Lower leg skin (tissue), 4 donors: ENCODE data around the gene CD2AP. TPM values are rescaled to one million over a fixed set of nuclear protein-coding genes. Genes with fewer than 3 reads are reported as not detected.

Experiments
- DNase-seq, 2 donors: peaks; one replicate each; pipeline ENCODE4 v3.0.0-alpha.2; 2019; ENCODE audit warnings: low spot score in 2 of 2
- H3K4me3 ChIP-seq: fragments of 200-600 bp; sonication (generic); 2 replicates; pipeline ENCODE4 v1.5.1; 2017; ENCODE audit warnings: mild to moderate bottlenecking, low read depth; ENCODE audit not compliant: poor library complexity, severe bottlenecking
- POLR2A ChIP-seq, 2 donors: fragments of 450-650 bp; IDR thresholded peaks; one replicate each; pipeline ENCODE4 v1.6.1; 2016 to 2017; ENCODE audit warnings: antibody characterized with exemption in 2 of 2, mild to moderate bottlenecking in 1 of 2, moderate library complexity in 1 of 2
- WGBS, 2 donors: methylation state at CpG; one replicate each; pipeline ENCODE4 v1.1.5; 2018; 5-methylcytosine and 5-hydroxymethylcytosine counted together
- intact Hi-C: fragments of 100-400 bp; cut with DNase I; formaldehyde crosslinking; loops from one replicate; pipeline ENCODE4 v1.15.0; 2023; ENCODE audit warnings: low total_unique reads
- total RNA-seq, 4 donors: library from RNA; depleted of rRNA; stranded (reverse); fragments of >200 nt; gene quantifications; one replicate each; pipeline ENCODE4 v1.1.0, GENCODE V29; 2016
- TF ChIP-seq, protein P1 (sequence below), 3 donors: fragments of 450-650 bp; IDR thresholded peaks; one replicate each; pipeline ENCODE4 v1.5.1; 2016; ENCODE audit warnings: antibody characterized with exemption in 3 of 3, mild to moderate bottlenecking in 3 of 3, moderate library complexity in 2 of 3

Gene CD2AP
- total RNA-seq, 4 donors from 2014 or later = 24.0 to 30.2 (median 26.4) TPM

DNA sequence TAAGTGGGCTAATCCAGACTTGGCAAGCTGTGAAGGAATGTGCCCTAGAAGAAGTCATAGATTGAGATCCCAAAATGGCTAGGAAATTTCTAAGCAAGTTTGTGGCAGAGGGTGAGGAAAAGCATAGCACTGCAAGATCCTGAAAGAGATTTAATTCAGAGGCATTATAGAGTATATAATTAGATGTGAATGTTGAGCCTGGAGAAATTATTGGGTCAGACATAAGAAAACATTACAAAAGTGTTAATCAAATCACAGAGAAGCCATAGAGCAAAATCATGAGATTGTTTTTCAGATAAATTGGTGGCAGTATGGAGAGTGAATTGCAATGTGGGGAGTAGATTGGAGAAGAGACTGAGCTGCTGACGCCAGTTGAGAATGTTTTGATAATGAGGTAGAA lies 90.0 kb downstream of the CD2AP start:
- intact Hi-C loops = no loop called here
- TF ChIP-seq, protein P1, sequence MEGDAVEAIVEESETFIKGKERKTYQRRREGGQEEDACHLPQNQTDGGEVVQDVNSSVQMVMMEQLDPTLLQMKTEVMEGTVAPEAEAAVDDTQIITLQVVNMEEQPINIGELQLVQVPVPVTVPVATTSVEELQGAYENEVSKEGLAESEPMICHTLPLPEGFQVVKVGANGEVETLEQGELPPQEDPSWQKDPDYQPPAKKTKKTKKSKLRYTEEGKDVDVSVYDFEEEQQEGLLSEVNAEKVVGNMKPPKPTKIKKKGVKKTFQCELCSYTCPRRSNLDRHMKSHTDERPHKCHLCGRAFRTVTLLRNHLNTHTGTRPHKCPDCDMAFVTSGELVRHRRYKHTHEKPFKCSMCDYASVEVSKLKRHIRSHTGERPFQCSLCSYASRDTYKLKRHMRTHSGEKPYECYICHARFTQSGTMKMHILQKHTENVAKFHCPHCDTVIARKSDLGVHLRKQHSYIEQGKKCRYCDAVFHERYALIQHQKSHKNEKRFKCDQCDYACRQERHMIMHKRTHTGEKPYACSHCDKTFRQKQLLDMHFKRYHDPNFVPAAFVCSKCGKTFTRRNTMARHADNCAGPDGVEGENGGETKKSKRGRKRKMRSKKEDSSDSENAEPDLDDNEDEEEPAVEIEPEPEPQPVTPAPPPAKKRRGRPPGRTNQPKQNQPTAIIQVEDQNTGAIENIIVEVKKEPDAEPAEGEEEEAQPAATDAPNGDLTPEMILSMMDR (IDR thresholded peaks at IDR 0.05) = no peak
- no peak for TF ChIP-seq POLR2A (IDR thresholded peaks at IDR 0.05)
- H3K4me3 ChIP-seq = no peak overlapping the region
- 97 to 100% methylated on average over 1 of the region's 1 CpG for WGBS, 2 donors
- no peak for DNase-seq

DNA sequence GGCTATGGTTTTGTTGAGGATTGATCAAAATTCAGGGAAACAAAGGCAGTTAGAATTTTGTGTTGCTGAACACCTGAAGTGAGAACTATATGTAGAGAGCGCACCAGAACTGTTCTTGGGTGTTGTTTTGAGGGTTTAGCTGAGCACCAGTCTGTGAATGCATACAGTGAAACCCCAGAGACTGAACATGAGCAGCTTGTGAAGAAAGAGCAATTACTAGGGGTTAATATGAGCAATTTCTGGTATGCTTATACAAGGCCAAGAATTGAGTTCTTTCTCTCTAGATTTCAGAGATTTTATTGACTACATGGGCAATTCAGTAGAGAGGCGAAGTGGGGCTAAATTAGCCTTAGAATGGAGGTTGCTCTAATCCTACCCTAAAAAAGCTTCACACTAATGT lies 93.9 kb downstream of the CD2AP start:
- no peak for TF ChIP-seq POLR2A (IDR thresholded peaks at IDR 0.05)
- TF ChIP-seq, protein P1 (IDR thresholded peaks at IDR 0.05) = no peak
- no peak overlapping the region for H3K4me3 ChIP-seq
- intact Hi-C loops = no loop called here
- WGBS, 2 donors = 94 to 98% methylated on average over 2 of the region's 2 CpGs
- DNase-seq = no peak

DNA sequence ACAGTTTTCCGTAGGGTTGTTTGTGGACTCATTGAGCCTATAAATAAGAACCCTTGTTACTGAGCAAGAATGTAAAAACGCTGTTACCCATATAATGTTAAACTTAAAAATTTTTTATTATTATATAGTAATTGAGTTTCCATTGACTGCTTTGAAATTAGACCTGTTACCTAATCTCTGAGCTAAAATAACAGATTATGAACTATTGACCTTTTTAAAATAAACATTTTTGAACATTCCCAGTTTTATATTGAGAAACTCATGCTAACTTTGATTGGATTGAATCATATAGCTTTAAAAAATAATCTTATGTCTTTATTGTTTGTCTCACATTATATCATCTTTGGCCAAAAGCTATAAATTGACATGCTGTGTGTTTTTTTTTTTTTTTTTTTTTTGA lies 95.5 kb downstream of the CD2AP start:
- DNase-seq = no peak
- WGBS, 2 donors = 94 to 95% methylated on average over 2 of the region's 2 CpGs
- intact Hi-C loops = no loop called here
- no peak overlapping the region for H3K4me3 ChIP-seq
- TF ChIP-seq, protein P1 (IDR thresholded peaks at IDR 0.05) = no peak

- DNase-seq = no peak
- WGBS, 2 donors = 97 to 98% methylated on average over 2 of the region's 2 CpGs
- H3K4me3 ChIP-seq = no peak overlapping the region
- no peak for TF ChIP-seq POLR2A (IDR thresholded peaks at IDR 0.05)
- intact Hi-C loops = no loop called here
Measured at GRCh38 chr6:47574789-47575188, 97.2 kb downstream of the CD2AP start.

DNA sequence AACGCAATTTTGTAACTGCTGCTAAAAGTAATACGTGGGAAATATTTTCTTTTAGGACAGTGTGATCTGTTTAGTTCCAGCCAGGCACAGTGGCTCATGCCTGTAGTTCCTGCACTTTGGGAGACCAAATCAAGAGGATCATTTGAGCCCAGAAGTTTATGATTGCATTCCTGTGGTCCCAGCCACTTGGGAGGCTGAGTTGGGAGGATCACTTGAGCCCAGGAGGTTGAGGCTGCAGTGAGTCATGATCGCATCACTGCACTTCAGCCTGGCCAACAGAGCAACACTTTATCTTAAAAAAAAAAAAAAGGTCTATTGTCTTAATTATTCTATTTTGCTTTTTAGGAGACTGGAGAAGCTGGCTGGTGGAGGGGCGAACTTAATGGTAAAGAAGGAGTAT lies 101.5 kb downstream of the CD2AP start:
- WGBS, 2 donors = 96 to 98% methylated on average over 4 of the region's 4 CpGs
- H3K4me3 ChIP-seq = no peak overlapping the region
- TF ChIP-seq, protein P1 (IDR thresholded peaks at IDR 0.05) = no peak
- no peak for TF ChIP-seq POLR2A (IDR thresholded peaks at IDR 0.05)
- no peak for DNase-seq
- intact Hi-C loops = no loop called here

- H3K4me3 ChIP-seq = no peak overlapping the region
- TF ChIP-seq, protein P1 (IDR thresholded peaks at IDR 0.05) = no peak
- TF ChIP-seq POLR2A (IDR thresholded peaks at IDR 0.05) = no peak
- intact Hi-C loops = no loop called here
Measured at GRCh38 chr6:47581591-47581990, 104.0 kb downstream of the CD2AP start.

More at GRCh38 chr6:47581591-47581990, 104.0 kb downstream of the CD2AP start:
- WGBS, 2 donors = 85 to 86% methylated on average over 2 of the region's 2 CpGs
- no peak for DNase-seq
